GM18951 (cell line): ENCODE measurements around the gene TGIF2.

Experiments used
- POLR2A ChIP-seq: IDR thresholded peaks from 4 replicates; pipeline ENCODE4 v1.6.1; 2011; ENCODE audit warnings: mild to moderate bottlenecking; ENCODE audit not compliant: insufficient read length, insufficient read depth; ENCODE audit errors: extremely low read depth
- in situ Hi-C: fragments of 300-500 bp; cut with MboI; formaldehyde crosslinking; loops from one replicate; pipeline ENCODE4 v1.12.0; 2022; ENCODE audit warnings: low sequenced_read_pairs, mixed read lengths, inconsistent platforms; ENCODE audit not compliant: unreplicated experiment

Gene TGIF2

DNA sequence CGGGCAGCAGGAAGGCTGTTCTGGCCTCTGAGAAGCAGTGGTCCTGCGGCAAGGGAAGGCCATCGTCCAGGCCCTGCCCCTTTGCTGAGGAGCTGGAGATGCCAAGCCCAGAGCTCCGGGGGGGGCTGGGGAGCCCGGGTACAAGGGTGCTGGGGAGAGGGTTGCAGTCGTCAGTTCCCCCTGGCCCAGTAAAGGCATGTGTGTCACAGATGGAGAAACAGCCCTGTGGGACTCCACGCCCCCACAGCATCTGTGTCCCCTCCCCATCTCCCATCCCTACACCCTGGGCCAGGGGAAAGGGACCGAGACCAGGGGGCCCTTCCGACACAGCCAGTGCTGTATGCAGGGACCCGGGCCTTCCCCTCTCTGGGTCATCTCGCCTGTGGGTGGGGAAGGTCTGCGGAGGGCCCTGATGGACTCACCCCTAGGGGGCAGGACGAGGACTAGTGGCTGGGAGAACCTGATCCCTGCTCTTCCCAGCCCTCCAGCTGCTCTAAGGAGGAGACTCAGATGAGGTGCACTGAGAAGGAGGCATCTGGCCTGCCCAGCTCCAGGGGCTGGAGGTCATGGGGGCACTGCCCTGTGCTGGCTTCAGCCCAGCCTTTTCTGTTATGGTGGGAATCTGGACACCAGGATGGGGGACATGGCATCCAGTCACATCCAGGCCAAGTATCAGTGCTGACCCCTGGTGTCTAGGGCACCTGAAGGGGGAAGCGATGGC lies 31.5 kb upstream of the TGIF2 start:
- no peak for TF ChIP-seq POLR2A
- in situ Hi-C loops: no loop called here

DNA sequence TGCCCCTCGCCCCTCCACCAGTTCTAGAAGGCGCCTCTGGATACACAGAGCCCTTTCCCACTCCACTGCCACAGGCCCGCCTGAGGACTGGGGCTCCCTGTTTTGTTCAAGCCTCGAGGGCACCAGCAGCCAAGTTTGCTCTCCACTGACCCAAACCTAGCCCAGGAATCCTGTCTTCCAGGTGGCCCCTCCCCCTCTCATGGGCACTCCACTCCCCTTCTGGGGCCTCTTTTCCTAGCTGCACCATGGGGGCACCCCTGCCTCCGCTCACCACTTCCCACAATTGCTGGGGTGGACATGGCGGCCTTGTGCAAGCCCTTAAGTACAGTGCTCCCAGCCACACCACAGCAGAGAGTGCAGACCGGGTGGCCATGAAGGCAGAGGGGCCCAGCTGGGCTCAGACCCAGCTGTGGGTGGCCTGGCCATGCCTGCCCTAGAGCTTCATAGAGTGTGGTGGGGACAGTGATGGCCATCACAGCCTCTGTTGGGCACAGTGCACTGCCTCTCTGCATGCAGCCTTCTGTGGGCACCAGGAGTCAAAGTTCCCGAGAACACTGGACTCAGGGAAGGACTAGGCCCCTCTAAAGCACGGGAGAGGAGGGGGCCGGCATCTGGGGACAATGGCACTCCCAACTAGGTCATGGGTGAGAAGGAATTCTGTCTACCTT lies 30.7 kb upstream of the TGIF2 start:
- no peak for TF ChIP-seq POLR2A
- in situ Hi-C loops: no loop called here

DNA sequence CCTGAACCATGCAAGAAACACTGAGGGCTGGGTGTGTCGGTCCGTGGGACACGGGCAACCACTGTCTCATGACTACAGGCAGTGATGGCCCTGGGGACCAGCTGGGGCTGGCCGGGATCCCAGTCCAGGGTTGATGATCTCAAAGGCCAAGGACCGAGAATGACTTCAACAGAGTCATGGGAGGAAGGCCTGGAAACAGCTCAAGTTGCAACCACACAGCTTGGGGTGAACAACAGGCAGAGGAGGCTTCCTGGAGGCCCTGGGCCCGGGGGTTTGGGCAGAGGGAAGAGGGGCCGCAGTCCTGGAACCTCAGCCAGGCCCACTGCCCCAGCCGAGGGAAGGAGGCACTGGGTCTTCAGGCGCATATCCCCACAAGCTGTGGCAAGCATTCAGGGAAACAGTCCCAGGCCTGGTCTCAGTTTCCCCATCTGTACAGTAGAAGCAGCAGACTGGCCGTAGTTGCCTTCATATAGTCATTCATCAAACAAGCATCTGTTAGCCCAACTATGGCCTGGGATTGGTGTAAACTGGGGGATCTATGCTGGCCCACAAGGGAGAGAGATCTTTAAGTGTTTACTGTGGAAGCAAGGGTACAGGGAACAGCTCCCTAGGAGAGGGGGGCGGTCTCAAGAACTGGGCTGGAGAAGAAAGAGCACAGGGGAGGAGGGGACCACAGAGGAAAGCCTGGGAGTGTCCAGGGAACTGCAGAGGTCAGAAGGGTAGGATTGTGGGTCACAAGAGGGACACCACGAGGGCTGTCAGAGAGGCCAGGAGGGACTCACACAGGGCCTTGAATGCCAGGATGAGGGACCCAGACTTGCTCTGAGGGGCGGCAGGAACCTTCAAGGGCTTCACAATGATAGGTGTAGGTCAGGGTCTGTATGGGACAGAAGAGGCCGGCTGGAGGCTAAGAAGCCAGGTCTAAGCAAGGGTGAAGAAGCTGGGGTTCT lies 29.9 kb upstream of the TGIF2 start:
- no peak for TF ChIP-seq POLR2A
- in situ Hi-C loops: no loop called here

- TF ChIP-seq POLR2A: no peak
- in situ Hi-C loops: no loop called here
Measured at GRCh38 chr20:36544134-36545018, 29.0 kb upstream of the TGIF2 start.

- in situ Hi-C loops: no loop called here
Measured at GRCh38 chr20:36546111-36546736, 27.2 kb upstream of the TGIF2 start.

GRCh38 chr20:36547186-36548005 lies 26.0 kb upstream of the TGIF2 start:
- no peak for TF ChIP-seq POLR2A
- in situ Hi-C loops: no loop called here

More at GRCh38 chr20:36546111-36546736, 27.2 kb upstream of the TGIF2 start:
- TF ChIP-seq POLR2A: no peak

DNA sequence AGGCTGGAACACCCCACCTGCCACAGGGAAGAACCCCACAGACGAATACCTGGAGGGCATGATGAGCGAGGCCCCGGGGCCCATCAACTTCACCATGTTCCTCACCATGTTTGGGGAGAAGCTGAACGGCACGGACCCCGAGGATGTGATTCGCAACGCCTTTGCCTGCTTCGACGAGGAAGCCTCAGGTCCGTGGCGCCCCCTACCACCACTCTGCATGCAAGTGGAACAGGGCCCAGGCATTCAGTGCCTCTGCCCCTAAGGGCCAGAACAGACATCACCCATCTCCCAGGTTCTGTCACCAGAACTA lies 25.4 kb upstream of the TGIF2 start:
- in situ Hi-C loops: no loop called here
- no peak for TF ChIP-seq POLR2A

GRCh38 chr20:36548704-36549627 lies 24.4 kb upstream of the TGIF2 start:
- in situ Hi-C loops: no loop called here
- TF ChIP-seq POLR2A: no peak

DNA sequence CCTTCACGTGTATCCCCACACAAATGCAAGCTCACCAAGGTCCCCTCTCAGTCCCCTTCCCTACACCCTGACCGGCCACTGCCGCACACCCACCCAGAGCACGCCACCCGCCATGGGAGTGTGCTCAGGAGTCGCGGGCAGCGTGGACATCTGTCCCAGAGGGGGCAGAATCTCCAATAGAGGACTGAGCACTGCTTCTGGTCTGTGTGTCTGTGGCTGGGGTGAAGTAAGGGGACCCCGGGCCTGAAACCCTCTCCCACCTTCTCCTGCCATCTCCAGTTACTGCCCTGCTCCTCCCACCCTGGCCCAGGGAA lies 23.8 kb upstream of the TGIF2 start:
- no peak for TF ChIP-seq POLR2A
- in situ Hi-C loops: no loop called here

GRCh38 chr20:36549942-36550789 lies 23.2 kb upstream of the TGIF2 start:
- in situ Hi-C loops: no loop called here
- TF ChIP-seq POLR2A: no peak
